ENCODE data around the gene XKR3.
"Not testable (repeated sequence)": the region's sequence is repeated elsewhere in the genome, so short reads cannot be mapped to it uniquely, and the experiment has no call there.

XKR3 gene

DNA sequence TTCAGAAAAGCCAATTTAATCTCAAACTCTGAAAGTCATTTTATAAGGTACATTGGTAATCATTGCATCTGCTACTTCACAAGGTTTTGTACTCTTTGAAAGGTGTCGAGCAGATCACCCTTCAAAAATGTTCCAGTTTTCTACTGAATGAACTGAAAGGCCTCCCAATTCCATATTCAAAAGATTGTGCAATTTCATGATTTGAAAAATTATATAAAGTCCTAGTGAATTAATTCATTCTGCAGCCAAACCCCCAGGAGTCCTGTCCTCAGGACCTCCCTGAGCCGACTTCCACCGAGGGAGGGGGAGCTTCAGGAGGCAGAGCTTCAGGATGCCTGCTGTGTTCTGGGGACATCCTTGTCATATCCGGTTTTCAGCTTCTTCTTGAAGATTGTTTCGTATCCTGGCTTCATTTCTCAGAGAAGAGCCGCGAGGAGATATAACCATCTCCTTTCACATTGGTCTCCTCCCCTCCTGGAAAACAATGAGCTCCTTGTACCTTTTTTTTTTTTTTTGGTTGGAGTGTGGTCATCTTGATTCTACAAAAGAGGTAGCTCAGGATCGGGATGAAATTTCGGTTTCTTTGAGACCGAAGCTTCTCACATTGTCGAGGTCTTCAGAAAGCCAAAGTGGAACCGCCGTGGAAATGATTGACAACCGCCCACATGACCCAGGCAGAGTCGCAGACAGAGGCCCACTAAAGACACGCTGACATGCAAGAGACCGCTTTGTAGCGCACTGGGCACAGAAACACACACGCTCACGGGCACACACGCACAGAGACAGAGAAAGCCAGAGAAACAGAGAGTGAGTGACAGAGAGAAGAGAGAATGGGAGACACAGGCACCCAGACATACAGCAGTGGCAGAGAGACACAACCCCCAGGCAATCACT, 77.7 kb downstream of the XKR3 start:
- DNase-seq (ENCODE audit: low read depth), result not testable (repeated sequence)

GRCh38 chr22:16734271-16734670, 90.9 kb downstream of the XKR3 start:
- DNase-seq (ENCODE audit: low read depth), result not testable (repeated sequence)

All from stimulated activated CD8-positive, alpha-beta memory T cell treated with anti-CD3 and anti-CD28 coated beads, Interleukin-15, amount 100 ng/mL, for 24 hours (primary cell).